ENCODE measurements around the gene FBXO10.

The FBXO10 gene

DNA sequence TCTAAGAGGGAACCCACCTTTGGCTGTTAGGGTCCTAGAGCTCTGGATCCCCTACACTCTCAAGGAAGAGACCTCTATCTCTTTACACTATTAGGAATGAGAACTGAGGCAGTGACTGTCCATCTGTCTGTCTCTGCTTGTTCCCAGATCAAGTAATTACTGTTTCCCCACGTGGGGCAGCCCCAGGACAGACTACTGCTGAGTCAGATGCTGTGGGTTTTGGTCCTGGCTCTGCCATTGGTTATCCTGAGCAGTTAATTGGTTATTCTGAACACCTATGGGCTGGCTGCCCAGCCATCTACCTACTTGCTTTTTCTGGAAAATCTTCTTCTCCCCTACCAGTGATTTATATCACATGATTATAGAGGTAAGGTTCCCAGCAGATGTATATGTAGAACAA lies 33.3 kb downstream of the FBXO10 start:
- DNase-seq (ENCODE audit: low spot score in 2 of 2) (no peak), ATAC-seq (no peak)

DNA sequence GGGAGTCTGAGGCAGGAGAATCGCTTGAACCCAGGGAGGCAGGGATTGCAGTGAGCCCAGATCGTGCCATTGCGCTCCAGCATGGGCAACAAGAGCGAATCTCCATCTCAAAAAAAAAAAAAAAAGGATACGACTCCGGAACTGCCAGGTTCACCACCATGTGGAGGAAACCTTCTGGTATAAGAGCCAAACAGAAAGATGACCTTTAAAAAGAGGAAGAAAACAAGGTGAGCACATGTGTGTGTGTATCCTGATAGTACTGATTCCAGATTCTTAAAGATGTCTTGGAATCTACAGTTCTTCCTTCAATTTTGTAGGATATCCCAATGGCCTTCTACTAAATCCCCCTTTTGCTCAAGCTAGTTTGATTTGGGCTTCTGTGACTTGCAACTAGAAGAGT lies 33.7 kb downstream of the FBXO10 start:
- Mint-ChIP-seq H3K4me3 (no peak overlapping the region), H3K36me3 (peaks cover 11% of the 10 kb centered on the region), H3K27ac (no peak overlapping the region), H3K9me3 (no peaks in the 10 kb centered on the region), H3K4me1 (no peaks in the 10 kb centered on the region)
- ATAC-seq (no peak), DNase-seq (ENCODE audit: low spot score in 2 of 2) (no peak)

More for the DNA sequence above, 33.3 kb downstream of the FBXO10 start:
- H3K4me3 Mint-ChIP-seq = no peak overlapping the region
- H3K27ac Mint-ChIP-seq = no peak overlapping the region
- H3K9me3 Mint-ChIP-seq = no peaks in the 10 kb centered on the region
- no peaks in the 10 kb centered on the region for H3K4me1 Mint-ChIP-seq
- peaks cover 11% of the 10 kb centered on the region for H3K36me3 Mint-ChIP-seq

DNA sequence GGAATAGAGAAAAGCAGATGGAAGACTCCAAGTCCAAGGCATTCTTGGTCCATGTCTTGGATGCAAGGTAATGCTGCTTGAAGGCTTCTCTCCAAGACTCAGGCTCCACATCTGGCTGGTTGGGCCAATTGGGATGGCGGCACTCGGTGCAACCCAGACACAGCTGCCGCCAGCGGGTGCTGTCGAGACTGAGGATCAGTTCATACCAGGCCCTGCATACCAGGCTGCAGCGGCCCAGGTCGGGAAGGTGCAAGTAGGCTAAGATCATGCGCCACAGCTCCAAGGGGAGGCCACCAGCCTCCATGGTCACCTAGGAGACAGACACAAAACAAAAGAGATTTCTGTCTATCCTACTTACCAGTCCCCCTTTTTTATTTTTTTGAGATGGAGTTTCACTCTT lies 34.7 kb downstream of the FBXO10 start:
- H3K4me3 Mint-ChIP-seq = no peak overlapping the region
- no peak overlapping the region for H3K27ac Mint-ChIP-seq
- no peaks in the 10 kb centered on the region for H3K9me3 Mint-ChIP-seq
- no peaks in the 10 kb centered on the region for H3K4me1 Mint-ChIP-seq
- DNase-seq (ENCODE audit: low spot score in 2 of 2) = no peak
- peaks cover 11% of the 10 kb centered on the region for H3K36me3 Mint-ChIP-seq
- no peak for ATAC-seq

DNA sequence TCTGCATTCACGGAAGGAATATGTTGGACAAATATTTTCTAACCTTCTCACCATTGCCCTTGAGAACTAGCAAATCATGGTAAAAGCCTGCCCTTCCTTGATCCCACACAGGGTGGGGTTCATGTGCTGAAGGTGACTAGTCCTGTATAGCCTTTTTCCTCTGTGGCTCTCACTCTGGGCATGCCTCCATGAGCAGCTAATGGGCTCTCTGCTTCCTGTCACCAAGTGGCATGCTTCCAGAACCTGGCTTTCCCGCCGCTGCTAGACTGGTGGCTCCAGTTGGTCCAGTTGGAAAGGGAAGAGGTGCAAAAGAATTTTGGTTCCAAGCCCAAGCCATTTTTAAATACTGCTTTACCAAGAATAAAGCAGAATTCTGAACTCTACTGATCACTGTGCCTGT lies 35.5 kb downstream of the FBXO10 start:
- H3K9me3 Mint-ChIP-seq = no peaks in the 10 kb centered on the region
- H3K36me3 Mint-ChIP-seq = peaks cover 11% of the 10 kb centered on the region
- no peak overlapping the region for H3K4me3 Mint-ChIP-seq
- DNase-seq (ENCODE audit: low spot score in 2 of 2) = no peak
- H3K27ac Mint-ChIP-seq = no peak overlapping the region
- H3K4me1 Mint-ChIP-seq = no peaks in the 10 kb centered on the region
- no peak for ATAC-seq

DNA sequence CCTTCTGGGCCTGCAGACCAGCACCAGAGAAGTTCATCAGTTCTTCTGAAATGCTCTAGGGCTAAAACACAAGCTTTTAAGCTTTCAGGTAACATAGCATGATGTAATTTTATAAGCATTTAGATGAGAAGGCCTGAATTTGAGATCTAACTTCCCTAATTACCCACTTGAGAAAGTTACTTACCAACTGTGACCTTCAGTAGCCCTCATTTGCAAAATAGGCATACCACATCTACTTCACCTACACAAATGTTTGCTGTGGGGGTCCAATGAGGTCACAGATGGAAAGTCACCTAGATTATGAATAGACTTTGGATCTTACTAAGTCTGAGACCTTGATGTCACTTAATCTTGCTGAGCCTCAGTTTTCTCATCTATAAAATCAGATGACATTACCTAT lies 36.5 kb downstream of the FBXO10 start:
- H3K4me3 Mint-ChIP-seq = no peak overlapping the region
- no peak overlapping the region for H3K27ac Mint-ChIP-seq
- no peaks in the 10 kb centered on the region for H3K9me3 Mint-ChIP-seq
- ATAC-seq (no peak), DNase-seq (ENCODE audit: low spot score in 2 of 2) (no peak)
- no peaks in the 10 kb centered on the region for H3K4me1 Mint-ChIP-seq
- H3K36me3 Mint-ChIP-seq = peaks cover 11% of the 10 kb centered on the region

DNA sequence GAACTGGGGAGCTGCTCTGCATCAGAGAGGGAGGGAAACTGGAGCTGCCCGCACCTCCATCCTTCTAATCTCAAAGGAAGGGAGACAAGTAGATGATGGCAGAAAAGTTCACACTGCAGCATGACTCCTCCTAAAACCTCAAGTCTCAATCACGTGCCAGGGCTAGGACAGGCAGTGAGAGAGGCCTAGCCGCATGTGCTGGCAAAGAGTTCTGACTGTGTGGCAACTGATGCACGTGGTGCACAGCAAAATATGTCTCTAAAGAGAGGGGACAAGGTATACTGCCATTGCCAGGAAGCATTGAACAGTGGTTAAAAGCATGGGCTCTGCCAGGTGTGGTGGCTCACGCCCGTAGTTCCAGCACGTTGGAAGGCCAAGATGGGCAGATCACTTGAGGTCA lies 38.1 kb downstream of the FBXO10 start:
- H3K36me3 Mint-ChIP-seq = peaks cover 11% of the 10 kb centered on the region
- H3K4me3 Mint-ChIP-seq = no peak overlapping the region
- no peak overlapping the region for H3K27ac Mint-ChIP-seq

DNA sequence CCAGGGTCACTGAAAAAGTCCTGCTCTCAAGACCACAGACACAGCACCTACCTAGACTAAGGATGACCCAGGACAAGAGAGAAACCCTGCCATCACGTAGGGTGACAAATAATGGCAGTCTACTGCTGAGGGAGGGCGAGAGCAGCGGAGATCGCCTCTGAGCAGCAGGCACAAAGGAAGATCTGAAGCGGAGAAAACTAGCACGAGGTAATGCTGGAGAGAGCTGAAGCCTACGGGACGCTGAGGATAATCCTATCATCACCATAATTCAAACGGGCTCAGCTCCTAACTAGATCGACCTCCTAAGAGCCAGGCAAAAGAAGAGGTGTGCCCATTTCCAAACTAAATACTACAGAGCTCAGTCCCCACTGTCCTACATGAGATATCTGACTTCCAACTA lies 41.3 kb downstream of the FBXO10 start:
- H3K4me3 Mint-ChIP-seq = no peak overlapping the region
- no peaks in the 10 kb centered on the region for H3K9me3 Mint-ChIP-seq
- H3K36me3 Mint-ChIP-seq = no peaks in the 10 kb centered on the region
- H3K27ac Mint-ChIP-seq = no peak overlapping the region
- H3K4me1 Mint-ChIP-seq = no peaks in the 10 kb centered on the region
- DNase-seq (ENCODE audit: low spot score in 2 of 2) (no peak), ATAC-seq (no peak)

More for the DNA sequence above, 38.1 kb downstream of the FBXO10 start:
- no peak for ATAC-seq
- no peak for DNase-seq (ENCODE audit: low spot score in 2 of 2)
- H3K9me3 Mint-ChIP-seq = no peaks in the 10 kb centered on the region
- H3K4me1 Mint-ChIP-seq = no peaks in the 10 kb centered on the region

DNA sequence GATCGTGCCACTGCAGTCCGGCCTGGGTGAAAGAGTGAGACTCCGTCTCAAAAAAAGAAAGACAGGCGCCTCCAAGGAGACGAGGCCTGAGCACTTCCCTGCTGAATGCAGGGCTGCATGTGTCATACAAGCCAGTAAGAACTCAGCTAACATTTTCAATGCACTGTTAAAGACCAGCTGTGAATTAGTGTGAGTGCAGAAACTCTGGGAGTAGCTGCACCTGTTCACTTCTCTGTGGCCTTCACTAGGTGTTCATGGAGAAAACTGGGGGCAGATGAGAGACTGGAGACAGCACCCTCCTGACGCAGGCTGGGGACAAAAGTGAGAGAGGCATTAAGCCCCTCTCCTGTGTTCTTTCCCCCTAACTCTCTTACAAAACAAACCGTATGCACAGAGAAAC lies 41.8 kb downstream of the FBXO10 start:
- ATAC-seq = no peak
- no peaks in the 10 kb centered on the region for H3K36me3 Mint-ChIP-seq
- no peak for DNase-seq (ENCODE audit: low spot score in 2 of 2)
- H3K9me3 Mint-ChIP-seq = no peaks in the 10 kb centered on the region
- no peak overlapping the region for H3K27ac Mint-ChIP-seq
- no peak overlapping the region for H3K4me3 Mint-ChIP-seq
- H3K4me1 Mint-ChIP-seq = peaks cover 1% of the 10 kb centered on the region

DNA sequence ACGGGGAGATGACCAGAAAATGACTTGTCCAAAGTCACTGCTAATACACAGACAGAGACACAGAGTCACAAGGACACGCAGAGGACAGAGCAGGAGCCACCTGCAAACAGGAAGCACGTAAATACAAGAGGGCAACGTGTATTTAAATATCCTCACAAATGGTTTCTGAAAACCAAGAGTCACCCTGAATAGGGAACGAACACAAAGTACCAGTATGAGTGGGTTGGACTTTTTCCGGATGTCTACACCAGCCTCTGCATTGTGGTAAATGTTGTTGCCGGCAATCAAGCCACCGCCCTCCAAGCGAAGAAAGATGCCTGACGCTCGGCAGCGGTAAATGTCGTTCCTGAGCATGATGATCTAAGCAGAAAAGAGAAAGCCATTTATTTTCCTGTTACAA lies 44.5 kb downstream of the FBXO10 start:
- DNase-seq (ENCODE audit: low spot score in 2 of 2) (peak in 1 of 2 donors; percentile 55), ATAC-seq (peak; percentile 69)
- peaks cover 16% of the 10 kb centered on the region for H3K4me1 Mint-ChIP-seq
- H3K4me3 Mint-ChIP-seq = peak overlapping the region; percentile 38
- H3K9me3 Mint-ChIP-seq = no peaks in the 10 kb centered on the region
- H3K27ac Mint-ChIP-seq = peak overlapping the region; percentile 61
- H3K36me3 Mint-ChIP-seq = peaks cover 8% of the 10 kb centered on the region

DNA sequence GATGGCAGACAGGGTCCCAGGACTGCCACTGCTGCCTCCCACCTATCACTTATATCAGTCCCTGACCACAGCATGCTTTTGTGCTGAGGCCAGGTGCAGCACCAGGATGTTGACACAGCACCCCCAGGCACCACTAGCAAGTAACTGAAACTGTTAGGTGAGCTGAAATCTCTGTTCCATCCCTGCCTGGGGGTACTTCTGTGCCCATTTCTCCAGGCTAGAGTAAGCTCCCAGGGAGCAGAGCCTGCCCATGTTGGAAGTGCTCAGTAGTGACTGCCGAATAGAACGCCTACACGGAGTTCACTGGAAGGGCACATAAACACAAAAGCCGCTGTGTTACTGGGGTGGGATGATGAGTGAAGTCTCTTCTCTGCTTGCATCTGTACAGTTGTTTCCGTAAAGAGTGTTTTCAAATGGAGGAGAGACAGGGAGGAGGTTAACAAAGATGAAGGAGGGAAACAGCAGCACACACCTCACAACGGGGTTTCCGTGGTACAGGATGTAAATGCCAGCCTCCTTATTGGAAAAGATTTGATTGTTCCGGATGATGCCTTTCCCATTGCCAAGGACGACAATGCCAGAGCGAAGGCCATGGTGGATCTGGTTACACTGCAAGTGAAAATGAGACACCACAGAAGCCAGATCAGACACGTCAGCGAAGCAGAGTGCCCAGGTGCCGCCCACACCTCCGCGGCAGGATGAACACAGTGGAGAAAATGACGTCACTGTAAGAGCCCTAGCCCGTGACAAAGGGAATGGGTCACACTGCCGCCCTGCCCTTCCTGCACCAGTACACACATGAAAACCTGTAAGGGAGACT lies 47.3 kb downstream of the FBXO10 start:
- DNase-seq (ENCODE audit: low spot score in 2 of 2) (peak; percentile 25 to 86), ATAC-seq (peak; percentile 90)
- no peaks in the 10 kb centered on the region for H3K9me3 Mint-ChIP-seq
- peaks cover 16% of the 10 kb centered on the region for H3K4me1 Mint-ChIP-seq
- peaks cover 13% of the 10 kb centered on the region for H3K36me3 Mint-ChIP-seq
- peak overlapping the region; percentile 80 for H3K27ac Mint-ChIP-seq
- peak overlapping the region; percentile 65 for H3K4me3 Mint-ChIP-seq

DNA sequence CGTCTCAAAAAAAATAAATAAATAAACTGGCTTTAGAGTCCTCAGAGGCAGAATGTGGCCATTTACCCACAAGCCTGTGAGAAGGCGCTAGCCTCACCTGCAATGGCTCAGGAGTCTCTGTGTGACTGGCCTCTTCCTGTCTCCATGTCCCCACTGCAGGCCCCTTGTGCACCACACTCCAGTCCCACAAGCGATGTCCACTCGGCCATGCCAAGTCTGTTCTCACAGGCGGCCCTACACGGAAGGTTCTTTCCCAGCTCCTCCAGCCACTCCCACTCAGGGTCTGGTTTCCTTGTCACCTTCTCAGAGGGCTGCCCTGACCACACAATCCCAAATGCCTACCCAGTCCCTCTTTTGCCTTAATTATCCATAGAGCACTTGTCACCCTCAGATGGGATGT lies 52.3 kb downstream of the FBXO10 start:
- DNase-seq (ENCODE audit: low spot score in 2 of 2) (no peak), ATAC-seq (no peak)
- peaks cover 18% of the 10 kb centered on the region for H3K36me3 Mint-ChIP-seq
- H3K27ac Mint-ChIP-seq = peak overlapping the region; percentile 29
- peaks cover 10% of the 10 kb centered on the region for H3K4me1 Mint-ChIP-seq
- no peak overlapping the region for H3K4me3 Mint-ChIP-seq
- H3K9me3 Mint-ChIP-seq = no peaks in the 10 kb centered on the region

DNA sequence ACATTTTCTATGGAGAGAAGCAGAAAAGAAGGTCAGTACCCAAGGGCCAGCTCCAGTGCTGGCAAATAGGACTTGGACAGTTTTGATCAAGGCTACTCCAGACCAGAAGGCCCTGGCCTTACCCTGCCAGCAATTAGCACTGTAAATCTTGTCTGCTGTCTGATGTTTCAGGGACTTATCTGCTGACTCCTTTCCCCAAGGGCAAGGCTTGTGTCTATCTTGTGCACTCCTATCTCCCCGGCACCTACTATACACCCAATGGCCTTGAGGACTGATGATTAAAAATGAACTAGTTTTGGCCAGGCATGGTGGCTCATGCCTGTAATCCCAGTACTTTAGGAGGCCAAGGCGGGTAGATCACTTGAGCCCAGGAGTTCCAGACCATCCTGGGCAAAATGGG lies 53.2 kb downstream of the FBXO10 start:
- ATAC-seq (no peak), DNase-seq (ENCODE audit: low spot score in 2 of 2) (no peak)
- H3K4me1 Mint-ChIP-seq = peaks cover under 1% of the 10 kb centered on the region
- H3K4me3 Mint-ChIP-seq = no peak overlapping the region
- H3K27ac Mint-ChIP-seq = no peak overlapping the region
- H3K36me3 Mint-ChIP-seq = peaks cover 20% of the 10 kb centered on the region
- H3K9me3 Mint-ChIP-seq = no peaks in the 10 kb centered on the region

DNA sequence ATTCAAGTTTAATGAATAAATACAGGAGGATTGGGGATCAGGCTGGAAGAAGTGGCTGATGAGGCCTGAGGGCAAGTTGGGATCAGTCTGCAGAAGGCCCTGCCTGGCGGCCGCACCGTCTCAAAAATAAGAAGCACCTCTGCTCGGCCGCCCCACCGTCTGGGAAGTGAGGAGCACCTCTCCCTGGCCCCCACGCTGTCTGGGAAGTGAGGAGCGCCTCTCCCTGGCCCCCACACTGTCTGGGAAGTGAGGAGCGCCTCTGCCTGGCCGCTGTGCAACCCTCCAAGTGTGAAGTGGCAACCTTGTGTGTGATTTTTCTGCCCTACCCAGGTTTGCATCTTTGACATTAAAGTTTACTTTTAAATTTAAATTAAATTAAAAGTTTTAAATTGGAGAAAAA lies 55.1 kb downstream of the FBXO10 start:
- H3K27ac Mint-ChIP-seq = peak overlapping the region; percentile 19
- H3K4me1 Mint-ChIP-seq = no peaks in the 10 kb centered on the region
- no peaks in the 10 kb centered on the region for H3K9me3 Mint-ChIP-seq
- H3K36me3 Mint-ChIP-seq = peaks cover 20% of the 10 kb centered on the region
- no peak for DNase-seq (ENCODE audit: low spot score in 2 of 2)
- H3K4me3 Mint-ChIP-seq = no peak overlapping the region
- ATAC-seq = no peak

DNA sequence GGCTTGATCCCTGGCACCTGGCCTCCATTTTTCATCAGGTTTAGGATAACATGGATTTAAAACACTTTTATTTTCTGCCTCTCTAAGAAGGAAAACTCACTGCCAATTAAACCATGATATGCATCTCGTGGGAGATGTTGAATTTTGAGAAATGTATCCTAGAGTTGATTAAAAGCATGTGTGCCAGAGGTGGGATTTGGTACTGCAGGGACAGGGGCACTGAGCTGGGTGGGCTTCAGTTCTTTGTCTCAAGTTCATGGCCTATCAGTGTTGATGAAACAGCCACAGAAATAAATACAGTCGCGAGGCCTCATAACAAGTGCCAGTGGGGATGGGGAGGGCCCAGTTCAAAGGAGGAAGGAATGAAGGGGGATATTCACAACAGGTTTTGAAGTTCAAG lies 55.5 kb downstream of the FBXO10 start:
- Mint-ChIP-seq H3K36me3 (peaks cover 20% of the 10 kb centered on the region), H3K4me1 (no peaks in the 10 kb centered on the region), H3K27ac (peak overlapping the region; percentile 19), H3K4me3 (no peak overlapping the region), H3K9me3 (no peaks in the 10 kb centered on the region)
- DNase-seq (ENCODE audit: low spot score in 2 of 2) (no peak), ATAC-seq (no peak)

DNA sequence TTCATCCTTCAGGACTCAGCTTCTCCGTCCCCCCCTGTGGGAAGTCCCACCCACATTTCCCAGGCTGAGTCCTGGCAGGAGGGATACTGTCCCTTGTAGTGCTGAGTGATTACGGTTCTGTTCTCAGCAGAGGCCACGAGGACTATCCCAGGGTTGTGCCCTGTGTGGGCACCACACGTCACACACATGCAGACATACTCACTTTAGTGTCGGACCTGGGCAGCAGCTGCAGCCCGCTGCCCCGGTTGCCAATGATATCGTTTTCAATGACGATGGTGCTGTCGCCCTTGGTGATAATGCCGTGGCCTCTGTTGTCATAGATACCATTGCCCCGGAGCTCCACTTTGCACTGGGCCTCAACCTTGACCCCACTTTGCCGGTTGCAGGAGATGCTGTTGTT lies 58.3 kb downstream of the FBXO10 start:
- Mint-ChIP-seq H3K27ac (no peak overlapping the region), H3K9me3 (no peaks in the 10 kb centered on the region), H3K4me1 (peaks cover 10% of the 10 kb centered on the region), H3K4me3 (no peak overlapping the region), H3K36me3 (peaks cover 14% of the 10 kb centered on the region)
- no peak for DNase-seq (ENCODE audit: low spot score in 2 of 2)
- no peak for ATAC-seq

DNA sequence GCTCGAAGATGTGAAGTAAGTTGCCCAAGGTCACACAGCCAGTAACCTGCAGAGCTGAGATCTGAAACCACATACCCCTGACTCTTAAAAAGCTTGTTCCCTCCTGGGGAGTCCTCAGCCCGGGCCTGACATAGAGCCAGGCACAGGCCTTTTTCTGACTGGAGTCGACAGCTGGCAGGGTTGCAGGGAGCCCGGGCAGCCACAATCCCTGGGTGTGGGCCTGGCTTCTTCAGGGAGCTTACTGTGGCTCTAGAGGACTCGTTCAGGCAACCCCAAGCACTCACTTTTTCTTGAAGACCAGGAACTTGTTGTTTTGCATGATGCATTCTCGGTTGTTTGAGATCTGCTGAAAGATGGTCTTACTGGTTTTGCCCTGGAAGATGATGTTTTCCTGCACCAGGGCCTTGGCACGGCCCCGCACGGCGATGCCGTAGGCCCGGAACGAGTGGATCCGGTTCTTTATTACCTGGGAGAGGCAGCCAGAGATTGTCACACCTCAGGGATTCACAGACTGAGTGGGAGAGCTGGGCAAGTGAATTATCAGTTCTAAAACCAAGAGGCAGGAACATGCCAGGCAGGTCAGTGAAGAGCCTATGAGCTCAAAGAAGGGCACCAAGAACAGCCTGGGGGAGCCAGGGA lies 60.4 kb downstream of the FBXO10 start:
- peaks cover 30% of the 10 kb centered on the region for H3K4me1 Mint-ChIP-seq
- no peak for DNase-seq (ENCODE audit: low spot score in 2 of 2)
- peak overlapping the region; percentile 36 for H3K27ac Mint-ChIP-seq
- no peak for ATAC-seq
- no peak overlapping the region for H3K4me3 Mint-ChIP-seq
- H3K9me3 Mint-ChIP-seq = no peaks in the 10 kb centered on the region
- H3K36me3 Mint-ChIP-seq = peaks cover 19% of the 10 kb centered on the region

Measured in stimulated activated effector memory CD8-positive, alpha-beta T cell treated with anti-CD3 and anti-CD28 coated beads, Interleukin-12 subunit alpha, Interleukin-12 subunit beta, amount 100 ng/mL, for 72 hours (primary cell).